Occipital lobe (tissue), 2 donors: ENCODE results near the gene PROSER3. TPM values are rescaled to one million over a fixed set of nuclear protein-coding genes. Genes with fewer than 3 reads are reported as not detected.
"Not testable (repeated sequence)": the region's sequence is repeated elsewhere in the genome, so short reads cannot be mapped to it uniquely, and the experiment has no call there.

ENCODE experiments used
- DNase-seq: peaks from one replicate; lab custom pipeline; 2025; lab: John Stamatoyannopoulos, UW
- total RNA-seq: library from RNA; depleted of rRNA; stranded (reverse); fragments of >200 nt; gene quantifications from one replicate; pipeline ENCODE4 v1.2.3, GENCODE V29; 2014

The PROSER3 gene
- total RNA-seq, 1 donor from 2014 or later = 1.9 TPM

DNA sequence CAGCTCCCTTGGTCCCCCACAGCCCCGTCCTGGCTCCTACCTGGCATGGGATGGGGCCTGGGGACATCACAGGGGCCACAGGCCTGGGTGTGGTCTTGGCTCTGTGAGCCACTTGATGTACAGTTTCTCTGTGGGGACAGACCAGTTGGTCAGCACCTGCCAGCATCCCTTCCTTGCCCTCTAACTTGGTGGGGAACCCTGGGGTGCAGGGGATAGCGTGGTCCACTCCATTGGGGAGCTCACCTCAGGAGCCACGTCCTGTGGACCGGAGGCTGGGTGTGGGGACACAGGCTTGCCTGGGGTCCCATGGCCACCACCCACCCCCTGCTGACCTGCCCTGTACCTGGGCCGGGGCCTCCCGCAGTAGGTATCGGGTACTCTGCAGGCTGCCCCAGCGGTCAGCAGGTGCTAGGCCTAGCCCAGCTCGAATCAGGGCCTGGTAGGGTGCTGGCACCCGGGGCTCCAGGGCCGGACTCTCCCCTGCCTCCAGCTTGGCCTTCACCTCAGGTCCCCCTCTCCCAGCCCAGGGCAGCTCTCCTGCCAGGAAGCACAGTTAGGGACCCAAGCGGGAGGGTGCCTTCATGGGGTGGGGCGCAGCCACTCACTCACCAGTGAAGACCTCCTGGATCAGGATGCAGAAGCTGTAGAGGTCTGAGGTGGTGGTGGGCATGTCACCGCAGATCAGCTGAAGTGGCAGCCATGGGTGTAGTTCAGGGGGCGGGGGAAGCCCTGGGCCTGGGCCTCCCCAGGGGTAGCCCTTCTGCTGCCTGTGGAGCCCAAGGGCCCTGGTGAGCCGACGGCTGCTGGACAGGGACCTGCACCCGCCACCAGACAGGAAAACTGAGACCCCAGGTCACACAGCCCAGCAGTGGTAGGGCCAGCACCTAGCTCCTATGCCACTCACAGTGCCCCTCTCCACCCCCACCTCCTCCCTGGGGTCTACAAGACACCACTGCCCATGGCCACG, 32.3 kb downstream of the PROSER3 start:
- no peak for DNase-seq

- no peak for DNase-seq
These were observed 33.2 kb downstream of the PROSER3 start for GRCh38 chr19:35790981-35791813.

- DNase-seq = no peak
These were observed 33.9 kb downstream of the PROSER3 start for GRCh38 chr19:35791814-35792279.

- no peak for DNase-seq
These were observed 34.3 kb downstream of the PROSER3 start for GRCh38 chr19:35792312-35792711.

- DNase-seq = no peak
These were observed 34.9 kb downstream of the PROSER3 start for GRCh38 chr19:35792888-35793287.

- DNase-seq = no peak
These were observed 35.6 kb downstream of the PROSER3 start for GRCh38 chr19:35793381-35794165.

DNA sequence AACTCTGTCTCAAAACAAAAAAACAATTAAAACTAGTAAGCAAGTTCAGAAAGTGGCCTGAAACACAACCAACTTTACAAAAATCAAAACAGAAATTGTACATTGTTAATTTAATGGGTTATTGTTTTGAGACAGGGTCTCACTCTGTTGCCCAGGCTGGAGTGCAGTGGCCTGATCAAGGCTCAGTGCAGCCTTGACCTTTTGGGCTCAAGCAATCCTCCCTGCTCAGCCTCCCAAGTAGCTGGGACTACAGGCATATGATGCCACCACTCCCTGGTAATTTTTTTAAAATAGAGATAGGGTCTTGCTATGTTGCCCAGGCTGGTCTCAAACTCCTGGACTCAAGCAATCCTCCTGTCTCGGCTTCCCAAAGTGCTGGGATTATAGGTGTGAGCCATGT, 37.6 kb downstream of the PROSER3 start:
- not testable (repeated sequence) for DNase-seq

GRCh38 chr19:35796645-35797542, 38.9 kb downstream of the PROSER3 start:
- no peak for DNase-seq

- peak; percentile 55 for DNase-seq
These were observed 39.7 kb downstream of the PROSER3 start for GRCh38 chr19:35797663-35798062.

GRCh38 chr19:35801828-35802227, 43.9 kb downstream of the PROSER3 start:
- DNase-seq = no peak

DNA sequence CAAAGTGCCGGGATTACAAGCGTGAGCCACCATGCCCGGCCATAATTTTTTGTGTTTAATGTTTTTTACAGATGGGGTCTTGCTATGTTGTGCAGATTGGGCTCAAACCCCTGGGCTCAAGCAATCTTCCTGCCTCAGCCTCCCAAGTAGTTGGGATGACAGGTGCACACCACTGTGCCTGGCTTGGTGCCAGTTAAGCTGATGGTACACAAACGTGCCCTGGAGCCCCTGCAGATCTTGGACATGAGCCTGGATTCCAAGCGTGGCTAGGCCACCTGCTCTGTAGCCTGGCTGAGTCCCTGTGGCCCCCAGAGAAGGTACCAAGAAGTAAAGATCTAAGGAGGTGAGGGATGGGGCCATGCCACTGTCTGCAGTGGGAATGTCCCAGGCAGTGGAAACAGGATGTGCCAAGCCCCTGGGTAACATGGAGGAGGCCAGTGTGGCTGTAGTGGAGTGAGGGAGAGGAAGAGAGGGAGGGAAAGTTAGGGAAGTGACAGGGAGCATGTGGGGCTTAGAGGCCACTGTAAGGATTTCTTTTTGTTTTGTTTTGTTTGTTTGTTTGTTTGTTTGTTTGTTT, 47.6 kb downstream of the PROSER3 start:
- no peak for DNase-seq

GRCh38 chr19:35806597-35806996, 48.6 kb downstream of the PROSER3 start:
- no peak for DNase-seq

DNA sequence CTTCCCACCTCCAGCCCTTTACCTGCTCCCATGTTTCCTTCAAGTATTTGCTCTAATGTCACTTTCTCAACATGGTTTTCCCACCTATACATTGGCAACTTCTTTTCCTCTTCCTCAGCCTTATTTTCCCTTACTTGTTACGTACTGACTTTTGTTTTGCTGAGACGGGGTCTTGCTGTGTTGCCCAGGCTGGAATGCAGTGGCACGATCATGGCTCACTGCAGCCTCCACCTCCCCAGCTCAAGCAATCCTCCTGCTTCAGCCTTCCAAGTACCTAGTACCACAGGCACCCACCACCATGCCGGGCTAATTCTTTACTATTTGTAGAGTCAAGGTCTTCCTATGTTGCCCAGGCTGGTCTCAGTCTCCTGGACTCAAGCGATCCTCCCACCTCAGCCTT, 49.7 kb downstream of the PROSER3 start:
- no peak for DNase-seq

GRCh38 chr19:35811317-35812219, 53.6 kb downstream of the PROSER3 start:
- no peak for DNase-seq

GRCh38 chr19:35812220-35813042, 54.5 kb downstream of the PROSER3 start, which contains the start of gene PRODH2:
Gene PRODH2 (minus strand): TSS chr19:35812845. CDS start chr19:35812805, 40 bp downstream.
- no peak for DNase-seq

DNA sequence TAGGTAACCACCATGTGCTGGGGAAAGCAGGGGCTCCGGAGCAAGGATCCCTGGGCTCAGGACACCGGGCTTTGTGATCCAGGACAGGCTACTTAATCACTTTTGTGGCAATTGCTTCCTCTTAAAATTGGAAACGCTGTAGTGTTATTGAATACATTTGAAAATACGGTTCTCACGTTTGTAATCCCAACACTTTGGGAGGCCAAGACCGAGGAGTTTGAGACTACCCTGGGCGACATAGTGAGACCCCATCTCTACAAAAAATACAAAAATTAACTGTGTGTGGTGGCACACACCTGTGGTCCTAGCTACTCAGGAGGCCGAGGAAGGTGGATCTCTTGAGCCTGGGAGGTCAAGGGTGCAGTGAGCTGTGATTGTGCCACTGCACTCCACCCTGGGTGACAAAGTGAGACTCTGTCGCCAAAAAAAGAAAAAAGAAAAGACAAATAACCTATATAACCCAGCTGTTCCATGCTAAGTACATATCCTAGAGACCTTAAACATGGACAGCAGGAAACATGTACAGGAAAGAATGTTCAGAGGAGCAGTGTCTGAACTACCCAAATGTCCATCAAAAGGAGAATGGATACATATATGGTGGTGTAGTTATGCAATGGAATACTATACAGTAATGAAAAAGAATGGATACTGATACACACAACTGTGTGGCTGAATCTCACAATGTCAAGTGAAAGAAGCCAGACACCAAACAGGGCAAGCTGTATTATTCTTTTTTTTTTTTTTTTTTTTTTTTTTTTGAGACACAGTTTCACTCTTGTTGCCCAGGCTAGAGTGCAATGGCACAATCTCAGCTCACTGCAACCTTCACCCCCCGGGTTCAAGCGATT, 55.3 kb downstream of the PROSER3 start:
- no peak for DNase-seq

DNA sequence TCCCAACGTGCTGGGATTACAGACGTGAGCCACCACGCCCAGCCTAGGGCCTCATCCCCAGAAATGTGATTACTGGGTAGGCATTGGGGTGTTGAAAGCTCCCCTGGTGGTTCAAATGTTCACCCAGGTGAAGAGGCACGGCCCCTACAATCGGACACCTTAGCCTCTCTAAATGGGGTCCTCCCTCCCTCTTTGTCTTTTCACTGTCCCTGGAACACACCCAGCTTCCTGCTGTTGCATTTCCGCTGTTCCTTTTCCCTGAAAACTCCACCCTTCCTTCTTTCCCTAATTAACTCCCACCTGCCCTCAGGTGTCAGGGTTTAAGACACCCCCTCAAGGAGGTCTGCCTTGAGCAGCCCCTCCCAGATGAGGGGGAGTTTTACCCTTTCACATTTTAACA, 58.3 kb downstream of the PROSER3 start:
- DNase-seq = no peak
